T-helper 17 cell (primary cell): ENCODE data around the gene RAB3B. TPM values are rescaled to one million over a fixed set of nuclear protein-coding genes. Genes with fewer than 3 reads are reported as not detected.

Experiments used
- ATAC-seq: fragments of 150-1000 bp; cut with Tn5 transposase; 2 replicates; pipeline ENCODE4 v1.10.0; 2021; ENCODE audit warnings: mild to moderate bottlenecking, moderate library complexity
- DNase-seq, 3 donors: peaks; one replicate each; pipeline versions ENCODE4 v3.0.0 to v3.0.0-alpha.2; 2020 to 2021
- H3K9me3 ChIP-seq: one replicate; pipeline ENCODE4 v1.7.0; 2013; ENCODE audit warnings: low read length, mild to moderate bottlenecking; ENCODE audit not compliant: control insufficient read depth, poor library complexity, severe bottlenecking
- H3K27ac Mint-ChIP-seq: one replicate; pipeline ENCODE4 v1.8.0; 2022; ENCODE audit warnings: mild to moderate bottlenecking, moderate library complexity, mixed read lengths
- H3K27me3 Mint-ChIP-seq: one replicate; pipeline ENCODE4 v1.8.0; 2022; ENCODE audit warnings: mixed read lengths
- H3K36me3 Mint-ChIP-seq: one replicate; pipeline ENCODE4 v1.8.0; 2022; ENCODE audit warnings: low read depth, mixed read lengths
- H3K4me1 Mint-ChIP-seq: one replicate; pipeline ENCODE4 v1.8.0; 2022; ENCODE audit warnings: mild to moderate bottlenecking, mixed read lengths
- H3K4me3 Mint-ChIP-seq: one replicate; pipeline ENCODE4 v1.8.0; 2022; ENCODE audit warnings: mild to moderate bottlenecking, moderate library complexity, mixed read lengths
- total RNA-seq, 4 donors: library from RNA in 2 of 4; stranded (reverse) in 2 of 4; gene quantifications; one replicate each; pipeline ENCODE4 v1.2.3 and lab custom pipeline; 2022 to 2026

Gene RAB3B
- total RNA-seq, 2 donors from 2014 or later: 0.02 TPM; not detected in 1

GRCh38 chr1:51958824-51959223, 31.7 kb downstream of the RAB3B start:
- no peaks in the 10 kb centered on the region for H3K9me3 ChIP-seq
- Mint-ChIP-seq H3K4me3 (no peak overlapping the region), H3K27me3 (peaks cover 21% of the 10 kb centered on the region), H3K36me3 (no peaks in the 10 kb centered on the region), H3K4me1 (no peaks in the 10 kb centered on the region), H3K27ac (no peak overlapping the region)
- DNase-seq: no peak
- no peak for ATAC-seq

- DNase-seq (no peak), ATAC-seq (no peak)
- Mint-ChIP-seq H3K4me1 (no peaks in the 10 kb centered on the region), H3K36me3 (no peaks in the 10 kb centered on the region), H3K4me3 (no peak overlapping the region), H3K27me3 (peaks cover 21% of the 10 kb centered on the region), H3K27ac (no peak overlapping the region)
- no peaks in the 10 kb centered on the region for H3K9me3 ChIP-seq
Measured at GRCh38 chr1:51957618-51958017, 32.9 kb downstream of the RAB3B start.

GRCh38 chr1:51956528-51957509, 33.7 kb downstream of the RAB3B start:
- Mint-ChIP-seq H3K27ac (no peak overlapping the region), H3K36me3 (no peaks in the 10 kb centered on the region), H3K27me3 (peaks cover 25% of the 10 kb centered on the region), H3K4me3 (no peak overlapping the region), H3K4me1 (no peaks in the 10 kb centered on the region)
- no peak for DNase-seq
- H3K9me3 ChIP-seq: no peaks in the 10 kb centered on the region
- ATAC-seq: no peak

- DNase-seq (no peak), ATAC-seq (no peak)
- no peak overlapping the region for H3K27ac Mint-ChIP-seq
- H3K4me3 Mint-ChIP-seq: no peak overlapping the region
- H3K4me1 Mint-ChIP-seq: no peaks in the 10 kb centered on the region
- H3K9me3 ChIP-seq: no peaks in the 10 kb centered on the region
- H3K27me3 Mint-ChIP-seq: peaks cover 32% of the 10 kb centered on the region
- no peaks in the 10 kb centered on the region for H3K36me3 Mint-ChIP-seq
Measured at GRCh38 chr1:51955797-51956527, 34.5 kb downstream of the RAB3B start.

- Mint-ChIP-seq H3K27ac (no peak overlapping the region), H3K27me3 (peaks cover 25% of the 10 kb centered on the region), H3K36me3 (no peaks in the 10 kb centered on the region), H3K4me1 (no peaks in the 10 kb centered on the region), H3K4me3 (no peak overlapping the region)
- DNase-seq (no peak), ATAC-seq (no peak)
- no peaks in the 10 kb centered on the region for H3K9me3 ChIP-seq
Measured at GRCh38 chr1:51954783-51955182, 35.7 kb downstream of the RAB3B start.

- H3K9me3 ChIP-seq: no peaks in the 10 kb centered on the region
- Mint-ChIP-seq H3K4me3 (no peak overlapping the region), H3K4me1 (no peaks in the 10 kb centered on the region), H3K27ac (no peak overlapping the region), H3K27me3 (peaks cover 23% of the 10 kb centered on the region), H3K36me3 (peaks cover 2% of the 10 kb centered on the region)
- DNase-seq (no peak), ATAC-seq (no peak)
Measured at GRCh38 chr1:51953079-51953478, 37.4 kb downstream of the RAB3B start.

- peaks cover 2% of the 10 kb centered on the region for H3K36me3 Mint-ChIP-seq
- no peak overlapping the region for H3K27ac Mint-ChIP-seq
- DNase-seq (no peak), ATAC-seq (no peak)
- H3K4me3 Mint-ChIP-seq: no peak overlapping the region
- no peaks in the 10 kb centered on the region for H3K4me1 Mint-ChIP-seq
- H3K27me3 Mint-ChIP-seq: peaks cover 23% of the 10 kb centered on the region
- H3K9me3 ChIP-seq: no peaks in the 10 kb centered on the region
Measured at GRCh38 chr1:51952638-51953037, 37.9 kb downstream of the RAB3B start.

GRCh38 chr1:51950701-51951100, 39.8 kb downstream of the RAB3B start:
- no peak for ATAC-seq
- Mint-ChIP-seq H3K27ac (no peak overlapping the region), H3K27me3 (peaks cover 17% of the 10 kb centered on the region), H3K4me1 (no peaks in the 10 kb centered on the region), H3K36me3 (peaks cover 2% of the 10 kb centered on the region), H3K4me3 (no peak overlapping the region)
- no peaks in the 10 kb centered on the region for H3K9me3 ChIP-seq
- no peak for DNase-seq

GRCh38 chr1:51949014-51949702, 41.3 kb downstream of the RAB3B start:
- ATAC-seq (no peak), DNase-seq (no peak)
- Mint-ChIP-seq H3K36me3 (peaks cover 2% of the 10 kb centered on the region), H3K27me3 (peaks cover 17% of the 10 kb centered on the region), H3K4me3 (no peak overlapping the region), H3K4me1 (no peaks in the 10 kb centered on the region), H3K27ac (no peak overlapping the region)
- no peaks in the 10 kb centered on the region for H3K9me3 ChIP-seq

- no peak for ATAC-seq
- peaks cover 17% of the 10 kb centered on the region for H3K27me3 Mint-ChIP-seq
- no peak overlapping the region for H3K4me3 Mint-ChIP-seq
- H3K36me3 Mint-ChIP-seq: peaks cover 2% of the 10 kb centered on the region
- H3K9me3 ChIP-seq: no peaks in the 10 kb centered on the region
- no peaks in the 10 kb centered on the region for H3K4me1 Mint-ChIP-seq
- no peak overlapping the region for H3K27ac Mint-ChIP-seq
- no peak for DNase-seq
Measured at GRCh38 chr1:51948491-51948915, 42.0 kb downstream of the RAB3B start.

GRCh38 chr1:51946300-51946699, 44.2 kb downstream of the RAB3B start:
- Mint-ChIP-seq H3K27me3 (peaks cover 8% of the 10 kb centered on the region), H3K27ac (no peak overlapping the region), H3K4me1 (no peaks in the 10 kb centered on the region), H3K36me3 (peaks cover 2% of the 10 kb centered on the region), H3K4me3 (no peak overlapping the region)
- H3K9me3 ChIP-seq: no peaks in the 10 kb centered on the region
- DNase-seq (no peak), ATAC-seq (no peak)

- H3K4me1 Mint-ChIP-seq: no peaks in the 10 kb centered on the region
Measured at GRCh38 chr1:51945591-51945990, 44.9 kb downstream of the RAB3B start.

GRCh38 chr1:51942281-51942680, 48.2 kb downstream of the RAB3B start:
- no peak for ATAC-seq
- H3K9me3 ChIP-seq: peaks cover 2% of the 10 kb centered on the region
- Mint-ChIP-seq H3K4me3 (no peak overlapping the region), H3K27ac (no peak overlapping the region), H3K27me3 (no peaks in the 10 kb centered on the region), H3K36me3 (no peaks in the 10 kb centered on the region), H3K4me1 (no peaks in the 10 kb centered on the region)
- no peak for DNase-seq

More at GRCh38 chr1:51945591-51945990, 44.9 kb downstream of the RAB3B start:
- H3K36me3 Mint-ChIP-seq: peaks cover 2% of the 10 kb centered on the region
- H3K9me3 ChIP-seq: peaks cover 2% of the 10 kb centered on the region
- peaks cover 7% of the 10 kb centered on the region for H3K27me3 Mint-ChIP-seq
- H3K27ac Mint-ChIP-seq: no peak overlapping the region
- DNase-seq (no peak), ATAC-seq (no peak)
- no peak overlapping the region for H3K4me3 Mint-ChIP-seq
